H1 (cell line): ENCODE measurements around the gene CD44. TPM values are rescaled to one million over a fixed set of nuclear protein-coding genes. Genes with fewer than 3 reads are reported as not detected.

Experiments used
- CTCF ChIA-PET: fragments of 300-600 bp; sonication (Branson Sonifier 250); formaldehyde crosslinking; loops from one replicate; lab custom pipeline; 2021; ENCODE audit not compliant: partially characterized antibody; lab: Charles Lee
- POLR2A ChIA-PET: fragments of 300-600 bp; sonication (Branson Sonifier 250); formaldehyde crosslinking; loops from one replicate; lab custom pipeline; 2021; ENCODE audit warnings: inconsistent platforms; ENCODE audit not compliant: partially characterized antibody; lab: Charles Lee
- DNase-seq, 2 experiments: peaks; one replicate each; pipeline versions ENCODE4 v3.0.0 to v3.0.0-alpha.2; 2010 to 2022; ENCODE audit warnings: low spot score in 2 of 2, low read depth in 1 of 2, mixed read lengths in 1 of 2
- FAIRE-seq: peaks from 2 replicates; lab custom pipeline; 2011; peaks lifted over from hg19 to GRCh38; lab: Jason Lieb, UNC
- H2AFZ ChIP-seq: 2 replicates; pipeline ENCODE4 v1.8.1; 2012; ENCODE audit warnings: low read length, inconsistent platforms
- H2AK5ac ChIP-seq: 2 replicates; pipeline ENCODE4 v1.6.1; 2013; ENCODE audit warnings: low read depth, low read length
- H2BK120ac ChIP-seq: replicated peaks from 2 replicates; pipeline ENCODE3; 2013; ENCODE audit warnings: low read depth, low read length, inconsistent platforms
- H2BK12ac ChIP-seq: 2 replicates; pipeline ENCODE4 v1.6.1; 2013; ENCODE audit warnings: low read depth, low read length
- H2BK15ac ChIP-seq: 2 replicates; pipeline ENCODE4 v1.6.1; 2013; ENCODE audit warnings: low read length
- H2BK20ac ChIP-seq: 2 replicates; pipeline ENCODE4 v1.6.1; 2013; ENCODE audit warnings: low read length
- H2BK5ac ChIP-seq: 2 replicates; pipeline ENCODE4 v1.6.1; 2013; ENCODE audit warnings: low read depth, low read length
- H3K14ac ChIP-seq: 2 replicates; pipeline ENCODE4 v1.6.1; 2013; ENCODE audit warnings: inconsistent platforms; ENCODE audit not compliant: insufficient read length
- H3K18ac ChIP-seq: 2 replicates; pipeline ENCODE4 v1.6.1; 2013; ENCODE audit warnings: low read length; ENCODE audit errors: extremely low read depth
- H3K23ac ChIP-seq: 2 replicates; pipeline ENCODE4 v1.6.1; 2013; ENCODE audit warnings: inconsistent platforms; ENCODE audit not compliant: insufficient read length
- H3K23me2 ChIP-seq: 2 replicates; pipeline ENCODE4 v1.6.1; 2013; ENCODE audit warnings: low read depth, low read length
- H3K27ac ChIP-seq: 2 replicates; pipeline ENCODE4 v1.6.1; 2011; ENCODE audit warnings: low read depth, low read length, inconsistent platforms
- H3K27me3 ChIP-seq, 4 experiments: replicated peaks in 1 of 4; 1 replicate in 1 of 4; 2 replicates in 3 of 4; pipeline versions ENCODE4 v1.6.1 to v1.8.1; 2011 to 2013; ENCODE audit warnings: low read length in 3 of 4, mild to moderate bottlenecking in 3 of 4, inconsistent platforms in 2 of 4, mixed read lengths in 2 of 4, moderate library complexity in 1 of 4; ENCODE audit not compliant: control insufficient read depth in 3 of 4, insufficient read depth in 3 of 4; ENCODE audit errors: extremely low read depth in 1 of 4
- H3K36me3 ChIP-seq, 4 experiments: 2 replicates each; pipeline versions ENCODE4 v1.6.1 to v1.8.1; 2011 to 2013; ENCODE audit warnings: mild to moderate bottlenecking in 4 of 4, low read length in 3 of 4, moderate library complexity in 2 of 4, control low read depth in 1 of 4, inconsistent platforms in 1 of 4; ENCODE audit not compliant: insufficient read depth in 4 of 4, control insufficient read depth in 2 of 4
- H3K4ac ChIP-seq: replicated peaks from 2 replicates; pipeline ENCODE3; 2013; ENCODE audit warnings: low read length, low read depth, mixed read lengths, inconsistent platforms; ENCODE audit not compliant: insufficient read length
- H3K4me1 ChIP-seq, 4 experiments: replicated peaks in 1 of 4; 1 replicate in 1 of 4; 2 replicates in 3 of 4; pipeline versions ENCODE4 v1.6.1 to v1.8.1; 2011 to 2013; ENCODE audit warnings: low read length in 3 of 4, inconsistent platforms in 2 of 4, mixed read lengths in 1 of 4; ENCODE audit not compliant: insufficient read depth in 4 of 4, control insufficient read depth in 3 of 4
- H3K4me2 ChIP-seq, 2 experiments: 2 replicates each; pipeline versions ENCODE4 v1.6.1 to v1.8.1; 2011 to 2013; ENCODE audit warnings: low read depth in 2 of 2, low read length in 2 of 2, control low read depth in 1 of 2, inconsistent platforms in 1 of 2, mild to moderate bottlenecking in 1 of 2; ENCODE audit not compliant: insufficient read depth in 1 of 2
- H3K4me3 ChIP-seq, 4 experiments: fragments of 200-600, 300-600 bp in 1 of 4; sonication (generic), shearing (Covaris generic), sonication (Bioruptor Twin) in 1 of 4; 2 replicates each; pipeline versions ENCODE4 v1.5.1 to v1.8.1; 2011 to 2016; ENCODE audit warnings: low read length in 4 of 4, low read depth in 3 of 4, control low read depth in 2 of 4, inconsistent platforms in 2 of 4, mild to moderate bottlenecking in 2 of 4, mixed read lengths in 1 of 4, moderate library complexity in 1 of 4; ENCODE audit not compliant: insufficient read depth in 2 of 4; ENCODE audit errors: extremely low read depth in 1 of 4
- H3K56ac ChIP-seq: replicated peaks from 2 replicates; pipeline ENCODE3; 2013; ENCODE audit warnings: low read depth, mild to moderate bottlenecking, mixed read lengths, low read length, inconsistent platforms; ENCODE audit not compliant: insufficient read length
- H3K79me1 ChIP-seq: 2 replicates; pipeline ENCODE4 v1.6.1; 2013; ENCODE audit warnings: low read depth, low read length, control low read depth
- H3K79me2 ChIP-seq, 2 experiments: 2 replicates each; pipeline versions ENCODE4 v1.6.1 to v1.8.1; 2012 to 2013; ENCODE audit warnings: low read length in 2 of 2, mild to moderate bottlenecking in 2 of 2, inconsistent platforms in 1 of 2; ENCODE audit not compliant: insufficient read depth in 2 of 2, control insufficient read depth in 1 of 2
- H3K9ac ChIP-seq, 4 experiments: replicated peaks in 1 of 4; 1 replicate in 1 of 4; 2 replicates in 3 of 4; pipeline versions ENCODE4 v1.6.1 to v1.8.1; 2011 to 2013; ENCODE audit warnings: low read depth in 3 of 4, low read length in 3 of 4, control low read depth in 2 of 4, mild to moderate bottlenecking in 2 of 4, moderate library complexity in 2 of 4, inconsistent platforms in 1 of 4; ENCODE audit errors: extremely low read depth in 1 of 4
- H3K9me3 ChIP-seq, 2 experiments: 2 replicates each; pipeline versions ENCODE4 v1.6.1 to v1.8.1; 2012 to 2013; ENCODE audit warnings: mild to moderate bottlenecking in 2 of 2, moderate library complexity in 2 of 2, control low read depth in 1 of 2, inconsistent platforms in 1 of 2, low read depth in 1 of 2, low read length in 1 of 2, mixed read lengths in 1 of 2; ENCODE audit not compliant: insufficient read depth in 2 of 2
- H4K20me1 ChIP-seq, 2 experiments: replicated peaks in 1 of 2; 2 replicates each; pipeline versions ENCODE3 to v1.8.1; 2011 to 2013; ENCODE audit warnings: inconsistent platforms in 2 of 2, low read length in 2 of 2, mild to moderate bottlenecking in 1 of 2; ENCODE audit not compliant: insufficient read depth in 2 of 2, control insufficient read depth in 1 of 2
- H4K5ac ChIP-seq: 2 replicates; pipeline ENCODE4 v1.6.1; 2013; ENCODE audit warnings: low read length, low read depth, mixed read lengths, inconsistent platforms; ENCODE audit not compliant: insufficient read length
- H4K8ac ChIP-seq: 2 replicates; pipeline ENCODE4 v1.8.0; 2013; ENCODE audit warnings: mild to moderate bottlenecking, moderate library complexity, low read length, inconsistent platforms; ENCODE audit not compliant: insufficient read depth; ENCODE audit errors: extremely low read depth
- H4K91ac ChIP-seq: replicated peaks from 2 replicates; pipeline ENCODE3; 2013; ENCODE audit warnings: low read length, mixed read lengths, inconsistent platforms; ENCODE audit not compliant: insufficient read length
- BRCA1 ChIP-seq: IDR thresholded peaks from 2 replicates; pipeline ENCODE4 v1.6.1; 2012; ENCODE audit warnings: low read depth, low read length, improper control_type of control experiment
- KDM1A ChIP-seq: fragments of 200-600, 300-600 bp; sonication (generic); IDR thresholded peaks from 2 replicates; pipeline ENCODE4 v1.7.1; 2016; ENCODE audit warnings: mild to moderate bottlenecking, low read length, borderline replicate concordance
- NRF1 ChIP-seq: IDR thresholded peaks from 2 replicates; pipeline ENCODE4 v1.6.1; 2011; ENCODE audit warnings: mild to moderate bottlenecking, low read depth, low read length, improper control_type of control experiment
- SP2 ChIP-seq: IDR thresholded peaks from 2 replicates; pipeline ENCODE4 v1.6.1; 2012; ENCODE audit warnings: mild to moderate bottlenecking, low read length, inconsistent platforms
- SUZ12 ChIP-seq: fragments of 200-600 bp; sonication (generic); IDR thresholded peaks from 2 replicates; pipeline ENCODE4 v1.6.1; 2012; ENCODE audit warnings: mild to moderate bottlenecking, inconsistent platforms, low read length, moderate library complexity, mixed read lengths
- TEAD4 ChIP-seq: IDR thresholded peaks from 2 replicates; pipeline ENCODE4 v1.6.1; 2012; ENCODE audit warnings: low read depth, low read length, inconsistent platforms, mixed read lengths
- YY1 ChIP-seq: IDR thresholded peaks from 2 replicates; pipeline ENCODE4 v1.6.1; 2011; ENCODE audit warnings: low read depth, mild to moderate bottlenecking, low read length
- ZNF274 ChIP-seq: IDR thresholded peaks from 2 replicates; pipeline ENCODE4 v1.7.0; 2012; ENCODE audit warnings: low read length, borderline replicate concordance; ENCODE audit errors: extremely low read depth
- WGBS, 2 experiments: shearing (Covaris generic) in 1 of 2; methylation state at CpG; one replicate each; pipeline versions ENCODE4 v1.1.6 to v1.1.7; 2013 to 2015; ENCODE audit warnings: low lambda C conversion rate in 2 of 2, mixed read lengths in 2 of 2, inconsistent platforms in 1 of 2, low coverage in 1 of 2, missing lambda C conversion rate in 1 of 2; ENCODE audit not compliant: insufficient replicate concordance in 2 of 2, insufficient coverage in 1 of 2, insufficient read length in 1 of 2; ENCODE audit errors: extremely low coverage in 1 of 2, missing lambda C conversion rate in 1 of 2; 5-methylcytosine and 5-hydroxymethylcytosine counted together
- polyA plus RNA-seq, 7 experiments: library from polyadenylated mRNA; depleted of rRNA in 3 of 7; stranded (reverse) in 5 of 7; unstranded in 2 of 7; fragments of >200 nt in 5 of 7; fragments of 200-250 nt in 2 of 7; gene quantifications; 1 replicate in 5 of 7; 2 replicates in 1 of 7; 4 replicates in 1 of 7; pipeline versions ENCODE4 v1.2.1 to v1.2.3, GENCODE V29; 2011 to 2013; ENCODE audit warnings: missing spikeins in 2 of 7, mixed read lengths in 2 of 7
- total RNA-seq: library from RNA; stranded (reverse); fragmentation: NEBNext Ultra II Directional; extraction: Animal tissue kit (Norgen Biotek cat#: 25700); gene quantifications from 2 replicates; pipeline ENCODE4 v1.2.1, GENCODE V29; 2021
- TF ChIP-seq, protein P1 (sequence below): IDR thresholded peaks from 2 replicates; pipeline ENCODE4 v1.6.1; 2011; ENCODE audit warnings: low read length, improper control_type of control experiment
- TF ChIP-seq, protein P2 (sequence below): IDR thresholded peaks from 2 replicates; pipeline ENCODE4 v1.6.1; 2012; ENCODE audit warnings: low read length, inconsistent platforms

The CD44 gene
- total and polyA plus RNA-seq, 2 of the 8 experiments (the other 6 are each of a cell fraction or from before 2014, with no cell fraction given): 11.8 to 13.7 TPM

DNA sequence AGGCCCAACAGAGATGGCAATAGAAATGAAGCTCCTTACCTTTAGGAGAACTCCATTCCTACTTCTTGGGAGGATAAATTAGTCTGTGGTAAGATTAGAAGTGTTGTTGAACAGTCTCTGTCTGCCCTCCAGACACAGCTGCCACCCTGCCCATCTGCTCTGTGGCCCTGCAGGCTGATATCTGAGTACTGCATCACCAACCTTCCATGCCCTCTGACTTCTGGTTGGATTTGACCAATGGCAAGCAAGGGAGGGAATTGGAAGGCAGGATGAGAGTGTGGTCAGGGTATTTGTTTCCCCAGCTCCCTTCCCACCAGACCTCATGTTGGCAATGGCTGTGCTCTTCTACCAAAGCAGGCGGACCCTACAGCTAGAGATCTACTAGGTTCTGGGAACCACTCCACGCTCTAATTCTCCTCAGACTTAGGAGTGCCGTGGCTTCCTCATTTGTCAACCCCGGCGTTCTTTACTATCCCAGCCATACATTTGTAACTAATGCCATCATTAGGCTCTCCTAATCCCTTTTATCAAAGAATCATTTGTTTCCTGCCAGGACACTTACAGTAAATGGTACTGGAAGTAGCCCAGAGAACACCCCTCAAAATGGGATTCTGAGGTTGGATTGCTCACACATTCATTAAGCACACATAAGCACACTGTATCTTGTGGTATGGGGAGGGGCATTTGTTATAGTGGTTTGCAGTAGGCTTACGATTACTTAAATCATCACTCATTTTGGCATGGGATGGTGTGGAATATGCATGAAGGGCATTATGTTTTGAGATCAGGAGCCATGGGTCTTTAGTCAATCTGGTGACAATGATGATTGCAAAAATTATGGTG, 35.4 kb upstream of the CD44 start:
- no peaks in the 10 kb centered on the region for H3K79me1 ChIP-seq
- H4K20me1 ChIP-seq: no peaks in the 10 kb centered on the region
- no peaks in the 10 kb centered on the region for H3K79me2 ChIP-seq
- H2BK120ac ChIP-seq: no peak overlapping the region
- H2AFZ ChIP-seq: no peak overlapping the region
- no peak overlapping the region for H3K9ac ChIP-seq
- no peaks in the 10 kb centered on the region for H3K27me3 ChIP-seq
- H3K56ac ChIP-seq: no peak overlapping the region
- ChIA-PET CTCF (interaction anchor here (0.5 to 2.0 kb wide), 3 partner anchors 9 to 26 kb away, joined by 3 to 4 read pairs (median 3); no protein-coding TSS in a partner anchor), POLR2A (no interaction called here)
- no peak overlapping the region for H2AK5ac ChIP-seq
- no peak overlapping the region for H2BK20ac ChIP-seq
- DNase-seq (no peak), FAIRE-seq (no peak)
- H3K9me3 ChIP-seq: 0 out of 4 replicates have a peak, but pooled peaks cover 0 to under 1% of the 10 kb centered on the region in 2 experiments
- WGBS, 2 experiments: 97% methylated on average over 6 of the region's 6 CpGs; no CpG with 5 or more reads in 1 of the 2 experiments
- H3K4me1 ChIP-seq: no peaks in the 10 kb centered on the region
- no peak overlapping the region for H2BK12ac ChIP-seq
- H3K18ac ChIP-seq: no peak overlapping the region
- no peak overlapping the region for H3K14ac ChIP-seq
- H3K27ac ChIP-seq: no peak overlapping the region
- H2BK15ac ChIP-seq: no peak overlapping the region
- no peak overlapping the region for H4K91ac ChIP-seq
- H4K8ac ChIP-seq: no peak overlapping the region
- no peaks in the 10 kb centered on the region for H3K23me2 ChIP-seq
- no peak overlapping the region for H3K4me3 ChIP-seq
- no peak overlapping the region for H3K4ac ChIP-seq
- no peak overlapping the region for H4K5ac ChIP-seq
- no peak overlapping the region for H3K23ac ChIP-seq
- H3K4me2 ChIP-seq: no peak overlapping the region
- H3K36me3 ChIP-seq: no peaks in the 10 kb centered on the region
- no peak overlapping the region for H2BK5ac ChIP-seq
- TF ChIP-seq, protein P1, sequence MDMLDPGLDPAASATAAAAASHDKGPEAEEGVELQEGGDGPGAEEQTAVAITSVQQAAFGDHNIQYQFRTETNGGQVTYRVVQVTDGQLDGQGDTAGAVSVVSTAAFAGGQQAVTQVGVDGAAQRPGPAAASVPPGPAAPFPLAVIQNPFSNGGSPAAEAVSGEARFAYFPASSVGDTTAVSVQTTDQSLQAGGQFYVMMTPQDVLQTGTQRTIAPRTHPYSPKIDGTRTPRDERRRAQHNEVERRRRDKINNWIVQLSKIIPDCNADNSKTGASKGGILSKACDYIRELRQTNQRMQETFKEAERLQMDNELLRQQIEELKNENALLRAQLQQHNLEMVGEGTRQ: no peak
- TF ChIP-seq, protein P2, sequence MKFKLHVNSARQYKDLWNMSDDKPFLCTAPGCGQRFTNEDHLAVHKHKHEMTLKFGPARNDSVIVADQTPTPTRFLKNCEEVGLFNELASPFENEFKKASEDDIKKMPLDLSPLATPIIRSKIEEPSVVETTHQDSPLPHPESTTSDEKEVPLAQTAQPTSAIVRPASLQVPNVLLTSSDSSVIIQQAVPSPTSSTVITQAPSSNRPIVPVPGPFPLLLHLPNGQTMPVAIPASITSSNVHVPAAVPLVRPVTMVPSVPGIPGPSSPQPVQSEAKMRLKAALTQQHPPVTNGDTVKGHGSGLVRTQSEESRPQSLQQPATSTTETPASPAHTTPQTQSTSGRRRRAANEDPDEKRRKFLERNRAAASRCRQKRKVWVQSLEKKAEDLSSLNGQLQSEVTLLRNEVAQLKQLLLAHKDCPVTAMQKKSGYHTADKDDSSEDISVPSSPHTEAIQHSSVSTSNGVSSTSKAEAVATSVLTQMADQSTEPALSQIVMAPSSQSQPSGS: no peak
- TF ChIP-seq ZNF274: no peak
- TF ChIP-seq KDM1A: no peak
- TF ChIP-seq SUZ12: no peak
- no peak for TF ChIP-seq SP2
- TF ChIP-seq NRF1: no peak
- no peak for TF ChIP-seq TEAD4
- no peak for TF ChIP-seq YY1
- TF ChIP-seq BRCA1: no peak
